Sigmoid colon (tissue), 7 donors: Measurements from ENCODE around the gene POLK. TPM values are rescaled to one million over a fixed set of nuclear protein-coding genes. Genes with fewer than 3 reads are reported as not detected.

Source experiments
- DNase-seq: peaks from one replicate; pipeline ENCODE4 v3.0.0-alpha.2; 2019
- H3K27ac ChIP-seq, 4 donors: fragments of 200-600 bp; sonication (generic); one replicate each; pipeline ENCODE4 v1.5.1; 2016 to 2019; ENCODE audit warnings: mild to moderate bottlenecking in 1 of 4
- H3K27me3 ChIP-seq, 3 donors: fragments of 200-600 bp; sonication (generic); one replicate each; pipeline ENCODE4 v1.5.1; 2019; ENCODE audit warnings: mild to moderate bottlenecking in 1 of 3
- H3K36me3 ChIP-seq, 4 donors: fragments of 200-600 bp; sonication (generic); one replicate each; pipeline ENCODE4 v1.5.1; 2016 to 2019
- H3K4me1 ChIP-seq, 4 donors: fragments of 200-600 bp; sonication (generic); one replicate each; pipeline ENCODE4 v1.5.1; 2017 to 2019
- H3K4me3 ChIP-seq, 4 donors: fragments of 200-600 bp; sonication (generic); one replicate each; pipeline ENCODE4 v1.5.1; 2017 to 2019; ENCODE audit warnings: mild to moderate bottlenecking in 2 of 4, moderate library complexity in 1 of 4
- H3K9me3 ChIP-seq, 4 donors: fragments of 200-600 bp in 3 of 4; sonication (generic) in 3 of 4; one replicate each; pipeline versions ENCODE4 v1.5.1 to v1.6.1; 2013 to 2019
- CTCF ChIP-seq, 4 experiments: fragments of 450-650 bp in 3 of 4; fragments of 200-600 bp in 1 of 4; IDR thresholded peaks; one replicate each; pipeline ENCODE4 v1.5.1; 2016 to 2019; ENCODE audit warnings: antibody characterized with exemption in 4 of 4, mild to moderate bottlenecking in 3 of 4, moderate library complexity in 2 of 4
- EP300 ChIP-seq, 4 donors: sonication (generic); formaldehyde crosslinking; IDR thresholded peaks; one replicate each; pipeline ENCODE4 v1.6.1; 2017; ENCODE audit warnings: antibody characterized with exemption in 4 of 4
- POLR2A ChIP-seq, 2 donors: fragments of 450-650 bp; IDR thresholded peaks; one replicate each; pipeline ENCODE4 v1.6.1; 2016; ENCODE audit warnings: antibody characterized with exemption in 2 of 2, mild to moderate bottlenecking in 2 of 2, moderate library complexity in 2 of 2
- POLR2AphosphoS5 ChIP-seq, 4 donors: sonication (generic); formaldehyde crosslinking; IDR thresholded peaks; one replicate each; pipeline ENCODE4 v1.6.1; 2017; ENCODE audit warnings: antibody characterized with exemption in 4 of 4
- WGBS, 2 donors: extraction: QIAGEN DNeasy Blood & Tissue Kit; methylation state at CpG; one replicate each; pipeline ENCODE4 v1.1.7; 2013; 5-methylcytosine and 5-hydroxymethylcytosine counted together
- intact Hi-C: fragments of 100-400 bp; cut with DNase I; formaldehyde crosslinking; loops from one replicate; pipeline ENCODE4 v1.15.1; 2023
- polyA plus RNA-seq, 3 donors: library from polyadenylated mRNA; stranded (reverse); fragments of 200-250 nt; gene quantifications; one replicate each; pipeline ENCODE4 v1.2.3, GENCODE V29; 2013
- total RNA-seq, 4 donors: library from RNA; depleted of rRNA; stranded (reverse); fragments of >200 nt; gene quantifications; one replicate each; pipeline ENCODE4 v1.1.0, GENCODE V29; 2016
- donor health status: healthy with polysubstance abuse.
- donor health status: Bipolar disorder and iron deficiency.
- donor health status: healthy.

The POLK gene
- total and polyA plus RNA-seq, 7 donors = 3.9 to 48.5 (median 35.2) TPM

- no peak for TF ChIP-seq POLR2A (IDR thresholded peaks at IDR 0.05)
- no peak for TF ChIP-seq EP300 (IDR thresholded peaks at IDR 0.05)
- TF ChIP-seq CTCF (IDR thresholded peaks at IDR 0.05) = no peak
- TF ChIP-seq POLR2AphosphoS5 (IDR thresholded peaks at IDR 0.05) = no peak
Observed at GRCh38 chr5:75584641-75585040, 73.0 kb downstream of the POLK start.

GRCh38 chr5:75588666-75589065 lies 77.0 kb downstream of the POLK start:
- TF ChIP-seq CTCF (IDR thresholded peaks at IDR 0.05) (no peak), POLR2AphosphoS5 (IDR thresholded peaks at IDR 0.05) (no peak), EP300 (IDR thresholded peaks at IDR 0.05) (no peak), POLR2A (IDR thresholded peaks at IDR 0.05) (no peak)
- H3K9me3 ChIP-seq = no peaks in the 10 kb centered on the region
- no peak for DNase-seq
- no peaks in the 10 kb centered on the region for H3K27me3 ChIP-seq
- no peak overlapping the region for H3K4me3 ChIP-seq
- no peaks in the 10 kb centered on the region for H3K4me1 ChIP-seq
- 93 to 94% methylated on average over 3 of the region's 3 CpGs for WGBS, 2 donors
- intact Hi-C loops = no loop called here
- no peak overlapping the region for H3K27ac ChIP-seq
- peaks cover 0 to 68% (median 6%) of the 10 kb centered on the region in 4 donors for H3K36me3 ChIP-seq

More at GRCh38 chr5:75584641-75585040, 73.0 kb downstream of the POLK start:
- H3K4me3 ChIP-seq = no peak overlapping the region
- peaks cover 0 to 69% (median 2%) of the 10 kb centered on the region in 4 donors for H3K36me3 ChIP-seq
- no peaks in the 10 kb centered on the region for H3K9me3 ChIP-seq
- intact Hi-C loops = no loop called here
- 61 to 84% methylated on average over 2 of the region's 2 CpGs for WGBS, 2 donors
- no peak for DNase-seq
- no peaks in the 10 kb centered on the region for H3K27me3 ChIP-seq
- no peak overlapping the region for H3K27ac ChIP-seq
- H3K4me1 ChIP-seq = no peaks in the 10 kb centered on the region

- H3K36me3 ChIP-seq = peaks cover 0 to 65% (median 11%) of the 10 kb centered on the region in 4 donors
- DNase-seq = no peak
- H3K4me1 ChIP-seq = no peaks in the 10 kb centered on the region
- H3K27ac ChIP-seq = no peak overlapping the region
- no peak overlapping the region for H3K4me3 ChIP-seq
- no peaks in the 10 kb centered on the region for H3K27me3 ChIP-seq
- intact Hi-C loops = no loop called here
- TF ChIP-seq CTCF (IDR thresholded peaks at IDR 0.05) = no peak
- no peak for TF ChIP-seq POLR2AphosphoS5 (IDR thresholded peaks at IDR 0.05)
- no peak for TF ChIP-seq POLR2A (IDR thresholded peaks at IDR 0.05)
- TF ChIP-seq EP300 (IDR thresholded peaks at IDR 0.05) = no peak
- H3K9me3 ChIP-seq = no peaks in the 10 kb centered on the region
Observed at GRCh38 chr5:75600535-75600934, 88.8 kb downstream of the POLK start.

GRCh38 chr5:75601567-75601966 lies 89.9 kb downstream of the POLK start:
- no peak for DNase-seq
- Histone ChIP-seq H3K27me3 (no peaks in the 10 kb centered on the region), H3K4me1 (no peaks in the 10 kb centered on the region), H3K27ac (no peak overlapping the region), H3K36me3 (peaks cover 0 to 56% (median 8%) of the 10 kb centered on the region in 4 donors), H3K4me3 (no peak overlapping the region), H3K9me3 (no peaks in the 10 kb centered on the region)
- 98 to 100% methylated on average over 1 of the region's 1 CpG for WGBS, 2 donors
- TF ChIP-seq POLR2AphosphoS5 (IDR thresholded peaks at IDR 0.05) (no peak), CTCF (IDR thresholded peaks at IDR 0.05) (no peak), POLR2A (IDR thresholded peaks at IDR 0.05) (no peak), EP300 (IDR thresholded peaks at IDR 0.05) (no peak)
- intact Hi-C loops = no loop called here

- 91% methylated on average over 3 of the region's 3 CpGs for WGBS, 2 donors
- H3K4me3 ChIP-seq = no peak overlapping the region
- TF ChIP-seq EP300 (IDR thresholded peaks at IDR 0.05) (no peak), POLR2A (IDR thresholded peaks at IDR 0.05) (no peak), POLR2AphosphoS5 (IDR thresholded peaks at IDR 0.05) (no peak), CTCF (IDR thresholded peaks at IDR 0.05) (no peak)
Observed at GRCh38 chr5:75601996-75602395, 90.3 kb downstream of the POLK start.

More at GRCh38 chr5:75601996-75602395, 90.3 kb downstream of the POLK start:
- intact Hi-C loops = no loop called here
- no peaks in the 10 kb centered on the region for H3K9me3 ChIP-seq
- H3K36me3 ChIP-seq = peaks cover 0 to 52% (median 6%) of the 10 kb centered on the region in 4 donors
- no peaks in the 10 kb centered on the region for H3K27me3 ChIP-seq
- H3K27ac ChIP-seq = no peak overlapping the region
- DNase-seq = no peak
- H3K4me1 ChIP-seq = no peaks in the 10 kb centered on the region
